A673 (cell line): ENCODE measurements around the gene UQCRC1. TPM values are rescaled to one million over a fixed set of nuclear protein-coding genes. Genes with fewer than 3 reads are reported as not detected.

Source experiments
- BruUV-seq: library from RNA; stranded (reverse); fragments of 400-500 nt; replicated peaks from 2 replicates; lab custom pipeline; 2021; lab: Mats Ljungman, UMichigan
- CTCF ChIA-PET: fragments of 300-600 bp; sonication (Branson Sonifier 250); formaldehyde crosslinking; loops from one replicate; lab custom pipeline; 2022; ENCODE audit warnings: antibody characterized with exemption; lab: Charles Lee
- POLR2A ChIA-PET: fragments of 300-600 bp; sonication (Branson Sonifier 250); formaldehyde crosslinking; loops from one replicate; lab custom pipeline; 2022; ENCODE audit warnings: antibody characterized with exemption; ENCODE audit not compliant: low non-redundant PET; lab: Charles Lee
- DNase-seq: peaks from one replicate; pipeline ENCODE4 v3.0.0-alpha.2; 2015; ENCODE audit warnings: low spot score
- H3K27ac ChIP-seq: fragments of 200-600 bp; sonication (generic); 2 replicates; pipeline ENCODE4 v1.5.1; 2016; ENCODE audit warnings: mixed run types, low read depth, mild to moderate bottlenecking, mixed read lengths, antibody characterized with exemption, low read length; ENCODE audit not compliant: poor library complexity, severe bottlenecking
- H3K27me3 ChIP-seq: fragments of 200-600 bp; sonication (generic); replicated peaks from 2 replicates; pipeline ENCODE4 v1.6.1; 2017; ENCODE audit warnings: mixed run types, low read depth, mild to moderate bottlenecking, mixed read lengths, antibody characterized with exemption, low read length; ENCODE audit not compliant: insufficient read depth, poor library complexity
- H3K36me3 ChIP-seq: fragments of 200-600 bp; sonication (generic); 2 replicates; pipeline ENCODE4 v1.6.1; 2016; ENCODE audit warnings: mixed run types, mild to moderate bottlenecking, mixed read lengths, antibody characterized with exemption, low read length; ENCODE audit not compliant: insufficient read depth, poor library complexity, severe bottlenecking
- H3K4me1 ChIP-seq: fragments of 200-600 bp; sonication (generic); 2 replicates; pipeline ENCODE4 v1.6.1; 2017; ENCODE audit warnings: mixed run types, mild to moderate bottlenecking, mixed read lengths, antibody characterized with exemption, low read length; ENCODE audit not compliant: insufficient read depth, poor library complexity, severe bottlenecking
- H3K4me3 ChIP-seq: fragments of 200-600 bp; sonication (generic); 2 replicates; pipeline ENCODE4 v1.5.1; 2016; ENCODE audit warnings: low read depth, mixed run types, mild to moderate bottlenecking, mixed read lengths, low read length; ENCODE audit not compliant: poor library complexity, severe bottlenecking
- H3K9me3 ChIP-seq: fragments of 200-600 bp; sonication (generic); 2 replicates; pipeline ENCODE4 v1.6.1; 2016; ENCODE audit warnings: mixed run types, low read depth, mild to moderate bottlenecking, mixed read lengths, antibody characterized with exemption, low read length; ENCODE audit not compliant: poor library complexity, severe bottlenecking
- EZH2 ChIP-seq: fragments of 200-600 bp; sonication (generic); IDR thresholded peaks from 2 replicates; pipeline ENCODE4 v1.6.1; 2017; ENCODE audit warnings: borderline replicate concordance, low read depth, mild to moderate bottlenecking, mixed read lengths, antibody characterized with exemption, low read length; ENCODE audit not compliant: poor library complexity, severe bottlenecking
- intact Hi-C: fragments of 100-400 bp; cut with micrococcal nuclease; formaldehyde crosslinking; loops from one replicate; pipeline ENCODE4 v1.10.0; 2022; ENCODE audit not compliant: unreplicated experiment
- total RNA-seq: library from RNA; stranded (reverse); gene quantifications from 2 replicates; pipeline ENCODE4 v1.2.3, GENCODE V29; 2021
- TF ChIP-seq, protein P1 (sequence below): fragments of 300-800, 200-600 bp; sonication (generic); conservative IDR thresholded peaks from 2 replicates; pipeline ENCODE4 v1.5.1; 2017; ENCODE audit warnings: low read depth, mild to moderate bottlenecking, antibody characterized with exemption, low read length, moderate library complexity, mixed read lengths

The UQCRC1 gene
- total RNA-seq, 1 experiment from 2014 or later: 189 TPM

- no TSS peak for BruUV-seq
These were observed 31.9 kb upstream of the UQCRC1 start for GRCh38 chr3:48641396-48641795.

DNA sequence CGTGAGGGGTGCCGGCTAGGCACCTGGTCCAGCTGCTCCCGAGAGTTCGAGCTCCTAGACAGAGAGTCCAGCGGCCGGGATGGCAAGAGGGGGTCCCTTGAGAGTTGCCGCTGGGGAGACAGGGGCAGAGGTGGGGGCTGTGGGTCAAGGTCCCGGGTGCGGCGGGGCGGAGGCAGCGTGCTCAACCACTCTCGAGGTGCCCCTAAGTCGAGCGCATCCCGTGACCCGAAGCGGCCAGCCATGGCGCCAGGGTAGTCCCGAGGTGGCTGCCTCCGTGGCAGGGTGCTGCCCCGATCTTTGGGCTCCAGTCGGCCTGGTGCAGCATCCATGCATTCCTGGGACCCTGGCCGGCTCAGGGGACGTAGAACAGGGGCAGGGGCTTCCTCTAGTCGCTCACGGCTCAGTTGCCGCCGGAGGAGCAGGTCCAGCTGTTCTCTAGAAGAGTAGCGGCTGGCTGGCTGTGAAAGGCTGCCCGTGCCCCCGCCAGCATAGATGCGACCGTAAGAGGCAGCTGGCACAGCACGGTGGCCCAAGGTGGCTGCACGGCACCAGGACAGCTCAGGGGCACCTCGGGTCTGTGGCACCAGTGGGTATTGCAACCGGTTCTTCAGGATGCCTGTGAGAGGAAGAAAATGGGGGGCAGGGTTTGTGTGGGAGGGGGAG lies 30.6 kb upstream of the UQCRC1 start:
- ChIA-PET CTCF (no interaction called here), POLR2A (no interaction called here)
- DNase-seq: no peak
- Histone ChIP-seq H3K27ac (no peak overlapping the region), H3K36me3 (no peaks in the 10 kb centered on the region), H3K4me3 (no peak overlapping the region), H3K27me3 (no peaks in the 10 kb centered on the region), H3K9me3 (no peaks in the 10 kb centered on the region), H3K4me1 (no peaks in the 10 kb centered on the region)
- intact Hi-C loops: no loop called here
- BruUV-seq: no TSS peak
- TF ChIP-seq, protein P1, sequence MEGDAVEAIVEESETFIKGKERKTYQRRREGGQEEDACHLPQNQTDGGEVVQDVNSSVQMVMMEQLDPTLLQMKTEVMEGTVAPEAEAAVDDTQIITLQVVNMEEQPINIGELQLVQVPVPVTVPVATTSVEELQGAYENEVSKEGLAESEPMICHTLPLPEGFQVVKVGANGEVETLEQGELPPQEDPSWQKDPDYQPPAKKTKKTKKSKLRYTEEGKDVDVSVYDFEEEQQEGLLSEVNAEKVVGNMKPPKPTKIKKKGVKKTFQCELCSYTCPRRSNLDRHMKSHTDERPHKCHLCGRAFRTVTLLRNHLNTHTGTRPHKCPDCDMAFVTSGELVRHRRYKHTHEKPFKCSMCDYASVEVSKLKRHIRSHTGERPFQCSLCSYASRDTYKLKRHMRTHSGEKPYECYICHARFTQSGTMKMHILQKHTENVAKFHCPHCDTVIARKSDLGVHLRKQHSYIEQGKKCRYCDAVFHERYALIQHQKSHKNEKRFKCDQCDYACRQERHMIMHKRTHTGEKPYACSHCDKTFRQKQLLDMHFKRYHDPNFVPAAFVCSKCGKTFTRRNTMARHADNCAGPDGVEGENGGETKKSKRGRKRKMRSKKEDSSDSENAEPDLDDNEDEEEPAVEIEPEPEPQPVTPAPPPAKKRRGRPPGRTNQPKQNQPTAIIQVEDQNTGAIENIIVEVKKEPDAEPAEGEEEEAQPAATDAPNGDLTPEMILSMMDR: no peak
- TF ChIP-seq EZH2: no peak

More at GRCh38 chr3:48641396-48641795, 31.9 kb upstream of the UQCRC1 start:
- Histone ChIP-seq H3K9me3 (no peaks in the 10 kb centered on the region), H3K4me3 (no peak overlapping the region), H3K27ac (no peak overlapping the region), H3K27me3 (no peaks in the 10 kb centered on the region), H3K4me1 (no peaks in the 10 kb centered on the region), H3K36me3 (no peaks in the 10 kb centered on the region)
- POLR2A ChIA-PET: no interaction called here
- intact Hi-C loops: no loop called here
- CTCF ChIA-PET: no interaction called here
- DNase-seq: no peak
- TF ChIP-seq, protein P1: no peak
- no peak for TF ChIP-seq EZH2

DNA sequence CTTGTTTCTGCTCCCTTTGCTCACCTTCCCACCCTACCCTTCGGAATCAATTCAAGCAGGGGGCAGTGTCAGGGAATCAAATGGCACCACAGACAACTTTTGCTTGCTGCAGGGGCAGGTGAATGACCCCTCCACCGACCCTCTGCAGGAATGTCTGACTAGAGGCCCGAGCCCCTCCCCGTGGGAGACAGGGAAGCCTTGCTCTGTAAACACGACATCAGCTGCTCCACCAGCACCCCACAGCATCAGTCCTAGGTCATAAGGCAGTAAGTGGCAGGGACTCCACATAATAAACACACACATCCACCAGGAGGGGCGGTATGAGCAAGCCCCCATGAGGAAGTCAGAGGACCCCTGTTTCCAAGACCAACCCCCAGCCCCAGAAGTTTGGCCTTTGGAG lies 27.9 kb upstream of the UQCRC1 start:
- no TSS peak for BruUV-seq
- Histone ChIP-seq H3K36me3 (no peaks in the 10 kb centered on the region), H3K27me3 (no peaks in the 10 kb centered on the region), H3K27ac (no peak overlapping the region), H3K9me3 (no peaks in the 10 kb centered on the region), H3K4me3 (no peak overlapping the region), H3K4me1 (no peaks in the 10 kb centered on the region)
- no peak for DNase-seq
- TF ChIP-seq, protein P1: no peak
- TF ChIP-seq EZH2: no peak
- CTCF ChIA-PET: no interaction called here
- intact Hi-C loops: no loop called here
- POLR2A ChIA-PET: no interaction called here
